ENCODE measurements around the gene FYN.

DNA sequence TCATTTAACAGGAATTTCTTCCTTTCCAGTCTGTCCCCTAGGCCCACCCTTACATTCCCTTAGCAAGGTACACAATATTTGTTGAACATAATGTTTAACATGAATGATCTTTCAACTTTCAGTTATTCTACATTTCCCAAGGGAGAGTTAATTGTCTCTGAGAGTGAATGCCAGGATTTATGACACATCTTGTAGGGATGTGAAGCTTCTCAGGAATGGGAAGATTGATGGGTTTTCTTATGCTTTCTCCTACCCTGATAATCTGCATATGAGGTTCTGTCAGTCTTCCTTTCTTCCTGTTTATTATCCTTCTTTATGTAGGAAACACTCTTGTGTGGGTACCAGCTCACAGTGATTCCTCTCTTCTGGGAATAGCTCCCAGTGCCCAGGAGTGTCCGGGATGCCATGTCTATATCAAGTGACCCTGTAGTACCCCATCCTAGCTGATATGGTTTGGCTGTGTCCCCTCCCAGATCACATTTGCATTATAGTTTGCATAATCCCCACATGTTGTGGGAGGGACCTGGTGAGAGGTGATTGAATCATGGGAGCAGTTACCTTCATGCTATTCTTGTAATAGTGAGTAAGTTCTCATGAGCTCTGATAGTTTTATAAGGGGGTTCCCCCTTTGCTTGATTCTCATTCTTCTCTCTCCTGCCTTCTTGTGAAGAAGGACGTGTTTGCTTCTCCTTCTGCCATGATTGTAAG is 7.1 kb upstream of the FYN start:
- no peak for TF ChIP-seq TAF1 (IDR thresholded peaks at IDR 0.05; ENCODE audit: low read depth, low read length)
- TF ChIP-seq POU2F2 (IDR thresholded peaks at IDR 0.05; ENCODE audit: low read depth, low read length), result no peak
- TF ChIP-seq POLR2A (IDR thresholded peaks at IDR 0.05; ENCODE audit: low read depth, low read length), result no peak

Measured in GM12891 (cell line).